T-helper 2 cell treated with Interferon-gamma antibody and Interleukin-4, amounts not matched to agents 5 μg/mL and 100 μg/mL, for 36 hours (primary cell): ENCODE results near the gene SLC27A6.

Experiments
- DNase-seq: peaks from one replicate; pipeline ENCODE4 v3.0.0; 2021; ENCODE audit warnings: low spot score
- H3K27ac Mint-ChIP-seq: one replicate; pipeline ENCODE4 v1.8.0; 2021; ENCODE audit warnings: mild to moderate bottlenecking, mixed read lengths
- H3K27me3 Mint-ChIP-seq: one replicate; pipeline ENCODE4 v1.8.0; 2021; ENCODE audit warnings: low read depth, mixed read lengths
- H3K36me3 Mint-ChIP-seq: one replicate; pipeline ENCODE4 v1.8.0; 2021; ENCODE audit warnings: low read depth, mixed read lengths
- H3K4me1 Mint-ChIP-seq: one replicate; pipeline ENCODE4 v1.8.0; 2021; ENCODE audit warnings: low read depth, mixed read lengths
- H3K4me3 Mint-ChIP-seq: one replicate; pipeline ENCODE4 v1.8.0; 2022; ENCODE audit warnings: mild to moderate bottlenecking, moderate library complexity, mixed read lengths
- H3K9me3 Mint-ChIP-seq: one replicate; pipeline ENCODE4 v1.8.0; 2021; ENCODE audit warnings: mixed read lengths

The SLC27A6 gene

GRCh38 chr5:128966846-128967245, 1.6 kb downstream of the SLC27A6 start:
- H3K27ac Mint-ChIP-seq = no peak overlapping the region
- H3K27me3 Mint-ChIP-seq = peaks cover 12% of the 10 kb centered on the region
- no peaks in the 10 kb centered on the region for H3K36me3 Mint-ChIP-seq
- no peaks in the 10 kb centered on the region for H3K4me1 Mint-ChIP-seq
- peaks cover 5% of the 10 kb centered on the region for H3K9me3 Mint-ChIP-seq
- DNase-seq = no peak
- no peak overlapping the region for H3K4me3 Mint-ChIP-seq

GRCh38 chr5:128973244-128973643, 8.0 kb downstream of the SLC27A6 start:
- no peaks in the 10 kb centered on the region for H3K36me3 Mint-ChIP-seq
- no peaks in the 10 kb centered on the region for H3K27me3 Mint-ChIP-seq
- H3K4me1 Mint-ChIP-seq = no peaks in the 10 kb centered on the region
- H3K4me3 Mint-ChIP-seq = no peak overlapping the region
- peaks cover 5% of the 10 kb centered on the region for H3K9me3 Mint-ChIP-seq
- H3K27ac Mint-ChIP-seq = no peak overlapping the region
- DNase-seq = no peak

GRCh38 chr5:128974567-128974966, 9.3 kb downstream of the SLC27A6 start:
- DNase-seq = no peak
- H3K9me3 Mint-ChIP-seq = peaks cover 5% of the 10 kb centered on the region
- H3K27me3 Mint-ChIP-seq = no peaks in the 10 kb centered on the region
- H3K27ac Mint-ChIP-seq = no peak overlapping the region
- H3K36me3 Mint-ChIP-seq = no peaks in the 10 kb centered on the region
- no peak overlapping the region for H3K4me3 Mint-ChIP-seq
- no peaks in the 10 kb centered on the region for H3K4me1 Mint-ChIP-seq

- no peak for DNase-seq
- H3K27ac Mint-ChIP-seq = no peak overlapping the region
- no peak overlapping the region for H3K4me3 Mint-ChIP-seq
- H3K36me3 Mint-ChIP-seq = no peaks in the 10 kb centered on the region
- H3K27me3 Mint-ChIP-seq = no peaks in the 10 kb centered on the region
- no peaks in the 10 kb centered on the region for H3K9me3 Mint-ChIP-seq
- no peaks in the 10 kb centered on the region for H3K4me1 Mint-ChIP-seq
Measured at GRCh38 chr5:128979761-128980160, 14.5 kb downstream of the SLC27A6 start.

GRCh38 chr5:128980917-128981316, 15.6 kb downstream of the SLC27A6 start:
- DNase-seq = no peak
- no peaks in the 10 kb centered on the region for H3K36me3 Mint-ChIP-seq
- H3K4me3 Mint-ChIP-seq = no peak overlapping the region
- no peaks in the 10 kb centered on the region for H3K27me3 Mint-ChIP-seq
- no peaks in the 10 kb centered on the region for H3K9me3 Mint-ChIP-seq
- H3K27ac Mint-ChIP-seq = no peak overlapping the region
- no peaks in the 10 kb centered on the region for H3K4me1 Mint-ChIP-seq

GRCh38 chr5:128984480-128984879, 19.2 kb downstream of the SLC27A6 start:
- Mint-ChIP-seq H3K4me1 (no peaks in the 10 kb centered on the region), H3K4me3 (no peak overlapping the region), H3K27ac (no peak overlapping the region), H3K9me3 (no peaks in the 10 kb centered on the region), H3K27me3 (peaks cover 2% of the 10 kb centered on the region), H3K36me3 (no peaks in the 10 kb centered on the region)
- DNase-seq = no peak

- peaks cover 2% of the 10 kb centered on the region for H3K27me3 Mint-ChIP-seq
- DNase-seq = no peak
- no peaks in the 10 kb centered on the region for H3K9me3 Mint-ChIP-seq
- H3K27ac Mint-ChIP-seq = no peak overlapping the region
- H3K4me1 Mint-ChIP-seq = no peaks in the 10 kb centered on the region
- H3K36me3 Mint-ChIP-seq = no peaks in the 10 kb centered on the region
- H3K4me3 Mint-ChIP-seq = no peak overlapping the region
Measured at GRCh38 chr5:128988476-128988875, 23.2 kb downstream of the SLC27A6 start.

GRCh38 chr5:129001841-129002526, 36.7 kb downstream of the SLC27A6 start:
- Mint-ChIP-seq H3K4me1 (no peaks in the 10 kb centered on the region), H3K4me3 (no peak overlapping the region), H3K27me3 (no peaks in the 10 kb centered on the region), H3K27ac (no peak overlapping the region), H3K36me3 (no peaks in the 10 kb centered on the region), H3K9me3 (no peaks in the 10 kb centered on the region)
- DNase-seq = no peak

- H3K36me3 Mint-ChIP-seq = no peaks in the 10 kb centered on the region
- H3K4me3 Mint-ChIP-seq = no peak overlapping the region
- no peak overlapping the region for H3K27ac Mint-ChIP-seq
- H3K27me3 Mint-ChIP-seq = no peaks in the 10 kb centered on the region
- no peaks in the 10 kb centered on the region for H3K9me3 Mint-ChIP-seq
- DNase-seq = no peak
- H3K4me1 Mint-ChIP-seq = no peaks in the 10 kb centered on the region
Measured at GRCh38 chr5:129002527-129002842, 37.2 kb downstream of the SLC27A6 start.

- DNase-seq = no peak
- Mint-ChIP-seq H3K36me3 (no peaks in the 10 kb centered on the region), H3K4me1 (no peaks in the 10 kb centered on the region), H3K4me3 (no peak overlapping the region), H3K27ac (no peak overlapping the region), H3K27me3 (no peaks in the 10 kb centered on the region), H3K9me3 (no peaks in the 10 kb centered on the region)
Measured at GRCh38 chr5:129003232-129003631, 37.9 kb downstream of the SLC27A6 start.

- no peak overlapping the region for H3K27ac Mint-ChIP-seq
- H3K4me1 Mint-ChIP-seq = no peaks in the 10 kb centered on the region
- H3K9me3 Mint-ChIP-seq = no peaks in the 10 kb centered on the region
- no peak overlapping the region for H3K4me3 Mint-ChIP-seq
- H3K36me3 Mint-ChIP-seq = no peaks in the 10 kb centered on the region
- H3K27me3 Mint-ChIP-seq = no peaks in the 10 kb centered on the region
- no peak for DNase-seq
Measured at GRCh38 chr5:129014185-129014584, 48.9 kb downstream of the SLC27A6 start.

- Mint-ChIP-seq H3K27ac (no peak overlapping the region), H3K27me3 (no peaks in the 10 kb centered on the region), H3K9me3 (no peaks in the 10 kb centered on the region), H3K4me1 (no peaks in the 10 kb centered on the region), H3K4me3 (no peak overlapping the region), H3K36me3 (no peaks in the 10 kb centered on the region)
- no peak for DNase-seq
Measured at GRCh38 chr5:129018837-129019236, 53.5 kb downstream of the SLC27A6 start.

- H3K36me3 Mint-ChIP-seq = no peaks in the 10 kb centered on the region
- DNase-seq = no peak
- no peak overlapping the region for H3K27ac Mint-ChIP-seq
- H3K4me1 Mint-ChIP-seq = no peaks in the 10 kb centered on the region
- H3K9me3 Mint-ChIP-seq = no peaks in the 10 kb centered on the region
- H3K27me3 Mint-ChIP-seq = no peaks in the 10 kb centered on the region
- no peak overlapping the region for H3K4me3 Mint-ChIP-seq
Measured at GRCh38 chr5:129019401-129019908, 54.2 kb downstream of the SLC27A6 start.

- Mint-ChIP-seq H3K36me3 (no peaks in the 10 kb centered on the region), H3K4me1 (no peaks in the 10 kb centered on the region), H3K27me3 (no peaks in the 10 kb centered on the region), H3K4me3 (no peak overlapping the region), H3K9me3 (no peaks in the 10 kb centered on the region), H3K27ac (no peak overlapping the region)
- DNase-seq = no peak
Measured at GRCh38 chr5:129020683-129021082, 55.4 kb downstream of the SLC27A6 start.

- H3K4me1 Mint-ChIP-seq = no peaks in the 10 kb centered on the region
- no peaks in the 10 kb centered on the region for H3K36me3 Mint-ChIP-seq
- H3K9me3 Mint-ChIP-seq = no peaks in the 10 kb centered on the region
- no peak overlapping the region for H3K27ac Mint-ChIP-seq
- DNase-seq = no peak
- H3K4me3 Mint-ChIP-seq = no peak overlapping the region
- no peaks in the 10 kb centered on the region for H3K27me3 Mint-ChIP-seq
Measured at GRCh38 chr5:129021744-129022143, 56.5 kb downstream of the SLC27A6 start.
